Upper lobe of left lung (tissue), 4 donors: ENCODE results near the gene LPXN.

Experiments
- POLR2A ChIP-seq, 4 donors: fragments of 450-650 bp; IDR thresholded peaks; one replicate each; pipeline ENCODE4 v1.5.1; 2016 to 2017; ENCODE audit warnings: antibody characterized with exemption in 4 of 4, mild to moderate bottlenecking in 2 of 4
- TF ChIP-seq, protein P1 (sequence below), 6 experiments: fragments of 450-650 bp in 4 of 6; fragments of 200-600 bp in 2 of 6; sonication (generic) in 2 of 6; IDR thresholded peaks; one replicate each; pipeline ENCODE4 v1.5.1; 2016 to 2019; ENCODE audit warnings: antibody characterized with exemption in 6 of 6

GRCh38 chr11:58498464-58498863 is 77.2 kb downstream of the LPXN start:
- TF ChIP-seq, protein P1, sequence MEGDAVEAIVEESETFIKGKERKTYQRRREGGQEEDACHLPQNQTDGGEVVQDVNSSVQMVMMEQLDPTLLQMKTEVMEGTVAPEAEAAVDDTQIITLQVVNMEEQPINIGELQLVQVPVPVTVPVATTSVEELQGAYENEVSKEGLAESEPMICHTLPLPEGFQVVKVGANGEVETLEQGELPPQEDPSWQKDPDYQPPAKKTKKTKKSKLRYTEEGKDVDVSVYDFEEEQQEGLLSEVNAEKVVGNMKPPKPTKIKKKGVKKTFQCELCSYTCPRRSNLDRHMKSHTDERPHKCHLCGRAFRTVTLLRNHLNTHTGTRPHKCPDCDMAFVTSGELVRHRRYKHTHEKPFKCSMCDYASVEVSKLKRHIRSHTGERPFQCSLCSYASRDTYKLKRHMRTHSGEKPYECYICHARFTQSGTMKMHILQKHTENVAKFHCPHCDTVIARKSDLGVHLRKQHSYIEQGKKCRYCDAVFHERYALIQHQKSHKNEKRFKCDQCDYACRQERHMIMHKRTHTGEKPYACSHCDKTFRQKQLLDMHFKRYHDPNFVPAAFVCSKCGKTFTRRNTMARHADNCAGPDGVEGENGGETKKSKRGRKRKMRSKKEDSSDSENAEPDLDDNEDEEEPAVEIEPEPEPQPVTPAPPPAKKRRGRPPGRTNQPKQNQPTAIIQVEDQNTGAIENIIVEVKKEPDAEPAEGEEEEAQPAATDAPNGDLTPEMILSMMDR (IDR thresholded peaks at IDR 0.05) = no peak
- no peak for TF ChIP-seq POLR2A (IDR thresholded peaks at IDR 0.05)
